GM06990 (cell line): Measurements from ENCODE around the gene FAM13B.

Source experiments
- DNase-seq: peaks from one replicate; pipeline ENCODE4 v3.0.0-alpha.2; 2011; ENCODE audit not compliant: insufficient read length; ENCODE audit errors: extremely low read depth
- H3K27me3 ChIP-seq: replicated peaks from 2 replicates; pipeline ENCODE4 v1.6.0; 2011; ENCODE audit warnings: low read length; ENCODE audit not compliant: control insufficient read depth, insufficient read depth
- H3K36me3 ChIP-seq: 2 replicates; pipeline ENCODE4 v1.5.1; 2011; ENCODE audit warnings: low read length; ENCODE audit not compliant: control insufficient read depth, insufficient read depth
- H3K4me3 ChIP-seq: replicated peaks from 2 replicates; pipeline ENCODE4 v1.5.1; 2011; ENCODE audit warnings: low read depth, mild to moderate bottlenecking, control low read depth, low read length
- TF ChIP-seq, protein P1 (sequence below): IDR thresholded peaks from 2 replicates; pipeline ENCODE4 v1.5.1; 2011; ENCODE audit warnings: low read length, control low read depth, mild to moderate bottlenecking, inconsistent platforms; ENCODE audit not compliant: insufficient read depth, poor library complexity, severe bottlenecking

The FAM13B gene

DNA sequence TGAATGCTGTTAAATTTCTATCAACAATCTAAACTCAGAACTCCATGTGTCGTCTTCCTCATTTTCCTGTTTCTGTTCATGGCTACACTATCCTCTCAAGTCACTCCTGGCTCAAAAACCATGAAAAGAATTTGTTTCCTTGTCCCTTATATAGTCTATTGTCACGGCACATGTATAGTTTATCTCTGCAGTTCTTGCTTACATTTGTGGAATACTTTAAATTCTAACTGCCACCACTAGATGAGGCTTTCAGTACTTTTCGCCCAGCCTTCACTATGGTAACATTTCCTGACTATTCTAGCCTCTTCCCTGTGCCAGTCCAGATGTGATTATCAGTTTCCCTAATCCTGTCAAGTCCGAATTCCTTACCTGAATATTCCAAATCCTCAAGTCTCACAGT, 109.0 kb downstream of the FAM13B start:
- no peaks in the 10 kb centered on the region for H3K27me3 ChIP-seq
- TF ChIP-seq, protein P1, sequence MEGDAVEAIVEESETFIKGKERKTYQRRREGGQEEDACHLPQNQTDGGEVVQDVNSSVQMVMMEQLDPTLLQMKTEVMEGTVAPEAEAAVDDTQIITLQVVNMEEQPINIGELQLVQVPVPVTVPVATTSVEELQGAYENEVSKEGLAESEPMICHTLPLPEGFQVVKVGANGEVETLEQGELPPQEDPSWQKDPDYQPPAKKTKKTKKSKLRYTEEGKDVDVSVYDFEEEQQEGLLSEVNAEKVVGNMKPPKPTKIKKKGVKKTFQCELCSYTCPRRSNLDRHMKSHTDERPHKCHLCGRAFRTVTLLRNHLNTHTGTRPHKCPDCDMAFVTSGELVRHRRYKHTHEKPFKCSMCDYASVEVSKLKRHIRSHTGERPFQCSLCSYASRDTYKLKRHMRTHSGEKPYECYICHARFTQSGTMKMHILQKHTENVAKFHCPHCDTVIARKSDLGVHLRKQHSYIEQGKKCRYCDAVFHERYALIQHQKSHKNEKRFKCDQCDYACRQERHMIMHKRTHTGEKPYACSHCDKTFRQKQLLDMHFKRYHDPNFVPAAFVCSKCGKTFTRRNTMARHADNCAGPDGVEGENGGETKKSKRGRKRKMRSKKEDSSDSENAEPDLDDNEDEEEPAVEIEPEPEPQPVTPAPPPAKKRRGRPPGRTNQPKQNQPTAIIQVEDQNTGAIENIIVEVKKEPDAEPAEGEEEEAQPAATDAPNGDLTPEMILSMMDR = no peak
- DNase-seq = no peak
- H3K4me3 ChIP-seq = no peak overlapping the region
- no peaks in the 10 kb centered on the region for H3K36me3 ChIP-seq

DNA sequence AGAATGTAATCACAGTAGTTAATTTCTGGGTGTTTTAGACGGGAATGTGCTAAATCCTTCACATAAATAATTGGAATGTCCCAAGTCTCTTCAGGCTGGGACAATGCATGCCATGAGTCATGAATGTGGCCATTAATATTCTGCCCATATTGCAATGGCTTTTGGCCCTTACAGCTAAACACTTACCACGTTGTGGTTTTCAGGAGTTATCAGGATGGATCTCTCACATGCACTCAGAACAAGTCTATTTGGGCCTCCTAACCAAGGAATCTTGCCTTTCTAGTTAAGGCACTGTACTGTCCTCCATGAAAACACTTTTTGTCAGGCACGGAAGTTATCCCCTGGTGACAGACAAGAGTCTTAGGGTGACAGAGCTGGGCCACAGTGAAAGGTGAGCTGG, 110.9 kb downstream of the FAM13B start:
- Histone ChIP-seq H3K4me3 (no peak overlapping the region), H3K36me3 (no peaks in the 10 kb centered on the region), H3K27me3 (no peaks in the 10 kb centered on the region)
- DNase-seq = no peak
- TF ChIP-seq, protein P1 = no peak

DNA sequence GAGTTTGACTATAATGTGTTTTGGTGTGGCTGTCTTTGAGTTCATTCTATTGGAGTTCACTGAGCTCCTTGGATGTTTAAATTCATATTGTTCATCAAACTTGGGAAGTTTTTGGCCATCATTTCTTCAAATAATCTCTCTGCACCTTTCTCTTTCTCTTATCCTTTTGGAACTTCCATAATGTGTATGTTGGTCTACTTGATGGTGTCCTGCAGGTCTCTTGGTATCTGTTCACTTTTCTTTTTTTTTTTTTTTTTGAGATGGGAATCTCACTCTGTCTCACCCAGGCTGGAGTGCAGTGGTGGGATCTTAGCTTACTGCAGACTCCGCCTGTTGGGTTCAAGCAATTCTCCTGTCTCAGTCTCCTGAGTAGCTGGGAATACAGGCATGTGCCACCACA, 116.0 kb downstream of the FAM13B start:
- no peaks in the 10 kb centered on the region for H3K36me3 ChIP-seq
- DNase-seq = no peak
- TF ChIP-seq, protein P1 = no peak
- H3K4me3 ChIP-seq = no peak overlapping the region
- H3K27me3 ChIP-seq = no peaks in the 10 kb centered on the region

DNA sequence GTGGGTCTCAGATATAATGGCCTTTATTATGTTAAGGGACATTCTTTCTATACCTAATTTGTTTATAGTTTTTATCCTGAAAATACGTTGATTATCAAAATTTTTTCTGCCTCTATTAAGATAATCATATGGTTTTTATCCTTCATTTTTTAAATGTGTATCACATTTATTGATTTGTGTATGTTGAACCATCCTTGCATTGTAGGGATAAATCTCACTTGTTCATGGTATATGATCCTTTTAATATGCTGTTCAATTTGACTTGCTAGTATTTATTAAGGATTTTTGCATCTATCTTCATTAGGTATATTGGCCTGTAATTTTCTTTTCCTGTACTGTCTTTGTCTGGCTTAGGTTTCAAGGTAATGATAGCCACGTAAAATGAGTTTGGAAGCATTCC, 118.1 kb downstream of the FAM13B start:
- no peaks in the 10 kb centered on the region for H3K36me3 ChIP-seq
- no peak overlapping the region for H3K4me3 ChIP-seq
- no peak for DNase-seq
- TF ChIP-seq, protein P1 = no peak
- H3K27me3 ChIP-seq = no peaks in the 10 kb centered on the region

DNA sequence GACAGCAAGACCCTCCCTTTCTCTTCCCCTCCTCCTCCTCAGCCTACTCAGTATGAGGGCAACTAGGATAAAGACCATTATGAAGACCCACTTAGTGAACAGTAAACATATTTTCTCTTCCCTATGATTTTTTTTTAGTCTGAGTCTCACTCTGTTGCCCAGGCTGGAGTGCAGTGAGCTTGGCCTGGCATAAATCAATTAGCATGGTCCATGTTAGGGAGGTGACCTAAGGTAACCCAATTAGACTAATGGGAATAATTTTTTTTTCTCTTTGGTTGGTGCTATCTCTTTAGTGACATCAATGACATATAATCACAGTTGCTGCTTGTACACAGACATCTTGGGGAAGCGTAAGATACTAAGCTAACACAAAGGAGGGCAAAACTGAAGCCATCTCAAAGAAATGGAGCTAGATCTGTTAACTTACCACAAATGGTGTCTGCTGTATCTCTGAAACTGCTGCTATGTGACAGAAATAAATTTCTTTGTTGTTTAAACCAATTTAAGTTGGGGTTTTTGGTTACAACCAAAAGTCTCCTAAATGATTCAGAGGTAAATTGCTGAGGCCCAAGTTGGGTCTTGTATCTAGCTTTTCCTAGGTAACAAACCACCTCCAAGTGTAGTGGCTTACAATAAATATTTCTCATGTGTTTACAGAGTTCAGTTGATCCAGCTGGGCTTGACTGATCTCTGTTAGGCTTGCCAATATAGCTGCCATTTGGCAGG, 130.3 kb downstream of the FAM13B start:
- no peaks in the 10 kb centered on the region for H3K36me3 ChIP-seq
- TF ChIP-seq, protein P1 = no peak
- no peaks in the 10 kb centered on the region for H3K27me3 ChIP-seq
- no peak overlapping the region for H3K4me3 ChIP-seq
- DNase-seq = no peak
